ENCODE results near the gene SLBP.

GRCh38 chr4:1730532-1731135, 18.5 kb upstream of the SLBP start:
- TF ChIP-seq POLR2A (IDR thresholded peaks at IDR 0.05) (no peak), CTCF (IDR thresholded peaks at IDR 0.05) (no peak)

All from adrenal gland (tissue), 5 donors.